Stromal cell of bone marrow (primary cell): ENCODE data around the gene RUNX1.
A peak's percentile ranks its signal among the peaks of the same experiment; 100 is the strongest.

Source experiments
- DNase-seq: peaks from one replicate; pipeline ENCODE4 v3.0.0-alpha.2; 2012; ENCODE audit warnings: low read depth

RUNX1 gene

DNA sequence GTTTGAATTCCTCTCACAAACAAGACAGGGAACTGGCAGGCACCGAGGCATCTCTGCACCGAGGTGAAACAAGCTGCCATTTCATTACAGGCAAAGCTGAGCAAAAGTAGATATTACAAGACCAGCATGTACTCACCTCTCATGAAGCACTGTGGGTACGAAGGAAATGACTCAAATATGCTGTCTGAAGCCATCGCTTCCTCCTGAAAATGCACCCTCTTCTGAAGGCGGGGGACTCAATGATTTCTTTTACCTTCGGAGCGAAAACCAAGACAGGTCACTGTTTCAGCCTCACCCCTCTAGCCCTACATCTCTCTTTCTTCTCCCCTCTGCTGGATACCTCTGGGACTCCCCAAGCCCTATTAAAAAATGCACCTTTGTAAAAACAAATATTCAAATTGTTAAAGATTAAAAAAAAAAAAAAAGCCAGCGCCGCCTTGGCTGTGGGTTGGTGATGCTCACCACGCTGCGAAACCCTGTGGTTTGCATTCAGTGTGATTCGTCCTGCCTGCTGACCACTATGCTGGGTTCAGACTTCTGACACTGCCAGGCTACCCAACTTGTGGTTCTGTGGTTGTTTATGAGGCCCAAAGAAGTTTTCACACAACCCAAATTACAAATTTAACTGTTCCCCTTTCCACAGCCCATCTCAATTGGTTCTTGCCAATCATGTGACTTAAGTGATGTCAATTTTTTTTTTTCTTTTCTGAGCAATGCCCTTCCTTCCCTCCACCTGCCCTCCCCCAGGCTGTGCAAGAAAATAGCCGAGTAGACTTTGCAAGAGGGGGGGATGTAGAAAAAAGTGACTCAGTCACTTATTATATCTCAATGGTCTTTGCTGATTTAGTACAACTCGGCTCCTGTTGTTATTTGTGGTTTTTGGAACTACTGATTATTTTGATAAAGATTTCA is at the start of gene RUNX1:
RUNX1 (minus strand) TSS at position 597 of the 912 bp plus-strand sequence.
- peak; percentile 86 for DNase-seq

DNA sequence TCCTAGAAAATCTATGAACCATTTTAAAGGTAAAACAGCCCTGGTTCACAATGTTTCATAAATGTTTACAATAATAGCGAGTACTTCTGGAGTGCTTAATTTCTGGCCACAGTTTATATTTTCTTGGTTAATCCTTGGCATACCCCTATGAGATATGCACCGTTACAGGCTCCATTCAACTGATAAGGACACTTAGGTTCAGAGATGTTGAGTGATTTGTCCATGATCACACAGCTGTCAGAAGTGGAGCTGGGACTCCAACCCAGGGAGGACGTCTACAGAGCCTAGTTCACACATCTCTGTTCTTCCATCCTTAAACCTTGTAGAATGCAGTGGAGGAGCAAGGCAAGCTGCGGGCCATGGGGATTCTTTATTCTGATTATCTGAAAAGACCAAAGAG is 48.4 kb upstream of the RUNX1 start:
- DNase-seq, result no peak

DNA sequence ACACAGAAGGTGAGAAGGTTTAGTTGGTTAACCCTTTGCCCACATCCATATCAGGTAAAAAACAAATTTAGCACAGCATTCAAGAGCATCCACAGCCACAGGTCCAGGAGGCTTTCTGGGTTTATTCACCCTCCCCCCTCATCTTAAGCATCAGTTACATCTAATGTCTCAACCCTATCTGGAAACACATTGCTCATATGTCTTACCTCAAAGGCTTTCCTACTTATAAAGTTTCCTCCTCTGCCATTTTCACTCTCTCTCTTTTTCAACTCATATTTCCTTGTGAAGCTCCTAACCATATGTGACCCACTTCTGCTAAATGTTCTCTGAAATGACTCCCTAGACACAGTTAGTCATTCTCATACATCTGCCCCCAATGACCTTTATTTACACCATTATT is 47.9 kb upstream of the RUNX1 start:
- no peak for DNase-seq

DNA sequence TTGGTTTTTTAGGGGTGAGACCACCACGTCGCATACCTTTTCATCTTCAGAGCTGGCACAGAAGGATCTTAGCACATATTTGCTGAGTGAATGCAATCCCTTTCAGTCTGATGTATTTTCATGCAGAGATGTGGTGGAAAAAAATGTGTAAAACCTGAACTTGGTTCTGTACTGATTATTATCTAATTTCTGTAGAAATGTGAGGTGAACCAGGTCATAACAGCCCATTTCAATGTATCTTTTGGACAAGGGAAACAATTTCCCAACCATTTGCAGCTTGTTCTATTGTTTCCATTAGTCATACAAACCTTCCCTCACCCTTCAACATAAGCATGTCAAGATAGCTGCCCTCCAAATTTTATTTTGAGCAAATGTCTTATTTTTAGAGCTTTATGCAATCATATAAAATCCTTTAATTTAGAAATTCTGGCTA is 46.8 kb upstream of the RUNX1 start:
- DNase-seq, result peak; percentile 62

DNA sequence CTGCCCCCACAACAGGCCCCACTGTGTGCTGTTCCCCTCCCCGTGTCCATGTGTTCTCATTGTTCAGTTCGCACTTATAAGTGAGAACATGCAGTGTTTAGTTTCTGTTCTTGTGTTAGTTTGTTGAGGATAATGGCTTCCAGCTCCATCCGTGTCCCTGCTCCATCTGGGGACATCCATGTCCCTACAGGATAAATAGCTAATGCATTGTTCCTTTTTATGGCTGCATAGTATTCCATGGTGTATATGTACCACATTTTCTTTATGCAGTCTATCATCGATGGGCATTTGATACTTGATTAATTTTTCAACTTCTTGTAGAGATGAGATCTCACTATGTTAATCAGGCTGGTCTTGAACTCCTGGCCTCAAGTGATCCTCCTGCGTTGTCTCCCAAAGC is 44.4 kb upstream of the RUNX1 start:
- no peak for DNase-seq

DNA sequence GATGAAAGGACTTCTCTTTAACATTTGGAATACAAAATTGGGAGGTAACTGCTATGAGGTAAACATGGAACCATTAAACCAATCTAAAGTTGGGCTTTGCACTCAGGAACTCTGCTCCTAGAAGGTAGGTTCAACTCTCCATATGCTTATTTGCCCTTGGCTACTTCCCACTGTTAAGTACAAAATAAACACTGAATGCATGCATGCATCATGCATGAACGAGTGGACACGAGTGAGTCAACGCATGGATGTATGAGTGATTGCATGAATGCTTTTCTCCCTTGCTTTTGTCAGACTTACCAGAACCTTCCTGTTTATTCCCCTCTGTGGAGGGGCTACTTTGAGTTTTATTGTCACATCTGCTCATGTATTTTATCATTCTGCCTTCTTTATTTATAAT is 42.4 kb upstream of the RUNX1 start:
- no peak for DNase-seq

DNA sequence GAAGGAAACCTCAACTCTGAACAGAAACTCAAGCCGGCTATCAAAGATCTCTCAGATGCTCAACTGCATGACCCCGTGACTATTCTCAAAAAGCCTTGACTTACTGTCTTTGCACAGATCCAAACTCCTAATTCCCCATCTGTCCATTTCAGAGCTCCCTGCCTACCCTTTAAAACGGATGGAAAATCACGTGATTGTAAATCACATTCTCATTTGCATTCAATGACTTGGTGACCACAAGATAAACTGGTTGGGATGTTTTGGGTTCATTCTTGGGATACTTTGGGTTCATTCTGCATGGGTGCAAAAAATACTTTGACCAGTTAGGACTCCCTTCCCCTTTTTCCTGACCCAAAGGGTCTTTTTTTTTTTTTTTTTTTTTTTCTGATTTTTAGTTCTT is 41.3 kb upstream of the RUNX1 start:
- DNase-seq, result no peak

GRCh38 chr21:35088319-35088771 is 39.2 kb upstream of the RUNX1 start:
- DNase-seq, result no peak

DNA sequence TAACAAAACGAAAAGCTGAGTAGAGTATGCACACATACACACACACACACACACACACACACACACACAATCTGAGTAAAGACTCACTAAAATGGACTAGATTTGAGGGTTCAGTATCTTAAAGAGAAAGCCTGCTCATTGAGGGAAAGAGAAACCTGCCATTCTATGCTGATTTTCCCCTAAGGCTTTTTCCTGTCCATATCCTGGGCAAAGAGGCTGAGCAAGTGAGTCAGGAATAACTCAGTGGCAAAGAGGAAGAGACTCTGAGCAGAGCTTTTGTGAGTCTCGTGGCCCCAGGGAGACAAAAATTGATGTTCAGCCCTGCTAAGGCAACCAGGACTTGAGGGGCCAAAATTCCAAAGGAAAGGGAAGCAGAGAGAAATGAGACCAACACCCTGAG is 37.3 kb upstream of the RUNX1 start:
- peak; percentile 38 for DNase-seq

DNA sequence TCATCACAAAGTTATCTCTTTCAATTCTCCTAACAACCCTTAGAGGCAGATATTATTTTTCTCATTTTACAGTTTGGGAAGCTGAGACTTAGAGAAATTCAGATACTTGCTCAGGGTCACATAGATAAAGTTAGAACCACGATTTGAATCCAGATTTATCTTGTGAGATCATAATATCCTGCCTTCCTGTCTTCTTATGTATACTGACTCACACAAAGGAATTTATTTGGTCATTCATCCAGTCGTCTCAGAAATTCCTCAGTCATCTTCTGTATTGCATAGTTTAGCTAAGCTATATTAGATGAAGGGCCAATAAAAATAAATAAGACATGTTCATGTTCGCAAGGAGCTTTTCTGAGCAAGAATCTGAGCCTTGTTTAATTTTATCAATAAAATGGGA is 35.8 kb upstream of the RUNX1 start:
- peak; percentile 70 for DNase-seq

GRCh38 chr21:35083246-35083645 is 34.1 kb upstream of the RUNX1 start:
- DNase-seq, result no peak

GRCh38 chr21:35081861-35082260 is 32.8 kb upstream of the RUNX1 start:
- no peak for DNase-seq

DNA sequence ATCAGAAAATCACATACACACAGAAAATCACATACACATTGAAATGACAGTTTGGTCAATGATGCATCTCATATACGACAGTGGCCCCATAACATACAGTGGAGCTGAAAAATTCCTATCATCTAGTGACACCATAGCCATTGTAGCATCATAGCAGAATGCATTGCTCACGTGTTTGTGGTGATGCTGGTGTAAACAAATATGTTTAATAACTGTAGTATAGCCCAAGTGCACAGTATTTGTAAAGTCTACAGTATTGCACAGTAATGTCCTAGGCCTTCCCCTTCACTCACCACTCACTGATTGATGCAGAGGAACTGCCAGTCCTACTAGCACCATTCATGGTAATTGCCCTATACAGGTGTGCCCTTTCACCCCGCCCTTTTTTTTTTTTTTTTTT is 30.1 kb upstream of the RUNX1 start:
- no peak for DNase-seq

GRCh38 chr21:35077975-35078374 is 28.9 kb upstream of the RUNX1 start:
- no peak for DNase-seq

DNA sequence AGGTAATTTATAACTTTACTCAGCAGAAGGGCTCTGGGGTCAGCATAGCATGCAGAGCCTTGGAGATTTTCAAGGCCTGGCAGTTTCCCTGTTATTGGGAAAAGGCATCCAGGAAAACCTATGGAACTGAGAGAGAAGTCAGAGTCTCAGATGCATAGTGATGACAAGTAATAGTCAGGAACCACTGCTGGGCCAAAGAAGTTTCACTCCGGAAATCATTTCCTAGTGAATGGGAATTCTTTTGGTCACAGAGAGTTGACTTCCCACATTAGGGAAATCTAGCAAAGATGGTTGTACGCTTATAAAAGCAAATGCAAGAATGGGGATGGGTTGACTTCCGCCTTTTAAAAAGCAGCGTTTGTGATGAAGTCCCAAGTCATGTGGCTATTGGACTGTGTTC is 28.4 kb upstream of the RUNX1 start:
- no peak for DNase-seq

GRCh38 chr21:35075546-35075945 is 26.4 kb upstream of the RUNX1 start:
- DNase-seq, result no peak

- no peak for DNase-seq
Measured at GRCh38 chr21:35072960-35073359, 23.9 kb upstream of the RUNX1 start.

GRCh38 chr21:35072557-35072956 is 23.5 kb upstream of the RUNX1 start:
- no peak for DNase-seq

DNA sequence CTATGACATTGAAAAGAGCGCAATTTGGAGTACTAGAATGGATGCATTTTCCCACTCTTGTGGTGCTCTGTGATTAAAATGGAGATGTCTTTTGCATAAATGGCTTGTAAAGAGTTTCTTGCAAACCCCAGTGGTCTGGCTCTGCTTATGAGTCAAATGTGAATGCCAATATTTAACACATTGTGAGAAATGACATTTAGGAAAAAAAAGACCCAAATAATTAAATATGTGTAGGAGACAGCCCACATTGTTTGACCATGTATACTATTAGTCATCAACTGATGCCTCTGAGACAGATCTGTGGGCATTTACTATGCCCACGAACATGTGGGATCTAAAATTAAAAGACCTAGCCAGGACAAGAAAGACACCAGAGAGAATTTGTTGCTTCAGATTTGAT is 22.2 kb upstream of the RUNX1 start:
- DNase-seq, result no peak

DNA sequence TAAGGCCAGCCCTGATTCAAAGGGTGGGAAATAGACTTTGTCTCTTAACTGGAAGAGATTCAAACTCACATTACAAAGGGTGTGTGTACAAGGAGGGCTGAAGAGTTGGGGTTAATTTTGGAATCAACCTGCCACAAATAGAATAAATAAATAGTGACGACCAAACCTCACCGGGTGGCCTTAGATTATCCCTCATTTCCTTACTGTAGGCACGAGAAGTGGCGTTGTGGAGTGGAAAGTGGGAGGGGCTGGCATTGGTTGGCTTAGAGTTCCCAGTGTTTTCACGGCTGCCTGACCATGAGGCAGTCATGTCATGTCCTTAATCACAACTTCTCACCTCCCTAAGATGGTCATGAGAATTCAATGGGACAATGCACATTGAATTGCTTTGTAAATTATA is 21.3 kb upstream of the RUNX1 start:
- no peak for DNase-seq

DNA sequence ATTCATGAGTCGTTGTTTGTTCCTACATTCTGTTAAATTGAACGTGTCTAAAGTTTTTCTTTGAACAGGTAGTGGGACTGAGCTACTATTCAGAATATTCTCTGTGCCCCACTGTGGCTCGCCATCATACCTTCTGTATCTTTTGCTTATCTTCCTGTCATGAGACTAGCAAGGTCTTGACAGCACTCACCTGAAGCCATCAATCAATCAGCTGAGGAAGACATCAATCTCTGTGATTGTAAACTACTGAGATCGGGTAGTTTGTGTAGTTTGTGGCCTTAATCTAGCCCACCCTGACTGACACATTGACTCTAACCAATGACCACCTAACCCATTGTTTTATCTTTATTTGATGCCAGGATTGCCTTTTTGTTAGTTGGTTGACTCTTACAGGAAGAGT is 17.7 kb upstream of the RUNX1 start:
- DNase-seq, result no peak

- no peak for DNase-seq
Measured at GRCh38 chr21:35063428-35064172, 14.5 kb upstream of the RUNX1 start.

GRCh38 chr21:35062016-35062415 is 12.9 kb upstream of the RUNX1 start:
- no peak for DNase-seq
